HepG2 (cell line): Measurements from ENCODE around the gene POLR1G. TPM values are rescaled to one million over a fixed set of nuclear protein-coding genes. Genes with fewer than 3 reads are reported as not detected.
"Not testable (repeated sequence)": the region's sequence is repeated elsewhere in the genome, so short reads cannot be mapped to it uniquely, and the experiment has no call there.

Source experiments
- ATAC-seq: fragments of 200-7000 bp; cut with Tn5 transposase; 3 replicates; pipeline ENCODE4 v1.9.1; 2020; ENCODE audit warnings: mild to moderate bottlenecking, moderate library complexity
- BruUV-seq: library from RNA; stranded (reverse); fragments of 400-500 nt; replicated peaks from 2 replicates; lab custom pipeline; 2021; lab: Mats Ljungman, UMichigan
- CTCF ChIA-PET: fragments of 300-600 bp; formaldehyde crosslinking; extraction: SDS; loops from one replicate; lab custom pipeline; 2021; ENCODE audit warnings: low total read pairs, inconsistent platforms, low intra/inter-chr PET ratio; lab: Yijun Ruan, JAX
- POLR2A ChIA-PET: fragments of 350-600 bp; sonication (Branson Sonifier 250); formaldehyde crosslinking; loops from one replicate; lab custom pipeline; 2020; ENCODE audit warnings: antibody characterized with exemption, inconsistent platforms; lab: Yijun Ruan, JAX
- DNase-seq: peaks from one replicate; pipeline ENCODE4 v3.0.0-alpha.2; 2015; ENCODE audit warnings: low spot score
- FAIRE-seq: peaks from 3 replicates; lab custom pipeline; 2011; peaks lifted over from hg19 to GRCh38; lab: Jason Lieb, UNC
- H2AFZ ChIP-seq: one replicate; pipeline ENCODE4 v1.6.1; 2011; ENCODE audit warnings: low read length, inconsistent platforms
- H3K27ac ChIP-seq: fragments of 300-600 bp; 3 replicates; pipeline ENCODE4 v1.8.0; 2011; ENCODE audit warnings: mixed run types, mild to moderate bottlenecking, mixed read lengths, low read length, inconsistent platforms; ENCODE audit not compliant: insufficient read depth; ENCODE audit errors: extremely low read length
- H3K27me3 ChIP-seq, 2 experiments: fragments of 200-600 bp in 1 of 2; 2 replicates in 1 of 2; 3 replicates in 1 of 2; pipeline versions ENCODE4 v1.6.0 to v1.8.0; 2011; ENCODE audit warnings: low read length in 2 of 2, mild to moderate bottlenecking in 2 of 2, moderate library complexity in 2 of 2, inconsistent platforms in 1 of 2; ENCODE audit not compliant: insufficient read depth in 2 of 2, control insufficient read depth in 1 of 2
- H3K36me3 ChIP-seq, 2 experiments: fragments of 200-600 bp in 1 of 2; replicated peaks in 1 of 2; 2 replicates in 1 of 2; 3 replicates in 1 of 2; pipeline versions ENCODE4 v1.5.1 to v1.8.0; 2011; ENCODE audit warnings: low read length in 2 of 2, inconsistent platforms in 1 of 2; ENCODE audit not compliant: insufficient read depth in 2 of 2, control insufficient read depth in 1 of 2
- H3K4me1 ChIP-seq: 2 replicates; pipeline ENCODE4 v1.5.1; 2012; ENCODE audit warnings: low read length, inconsistent platforms; ENCODE audit not compliant: insufficient read depth
- H3K4me2 ChIP-seq: 2 replicates; pipeline ENCODE4 v1.6.0; 2011; ENCODE audit warnings: low read depth, low read length, inconsistent platforms
- H3K4me3 ChIP-seq, 3 experiments: fragments of 200-600 bp in 1 of 3; sonication (generic), shearing (Covaris generic) in 1 of 3; replicated peaks in 1 of 3; 2 replicates each; pipeline ENCODE4 v1.5.1; 2011 to 2016; ENCODE audit warnings: low read length in 3 of 3, inconsistent platforms in 2 of 3, low read depth in 2 of 3, mild to moderate bottlenecking in 2 of 3, control low read depth in 1 of 3, mixed read lengths in 1 of 3; ENCODE audit not compliant: insufficient read depth in 1 of 3
- H3K79me2 ChIP-seq: one replicate; pipeline ENCODE4 v1.6.1; 2011; ENCODE audit warnings: low read length, inconsistent platforms; ENCODE audit not compliant: insufficient read depth
- H3K9ac ChIP-seq: 2 replicates; pipeline ENCODE4 v1.6.0; 2011; ENCODE audit warnings: mild to moderate bottlenecking, low read depth, low read length, inconsistent platforms; ENCODE audit not compliant: insufficient read depth
- H3K9me3 ChIP-seq: 2 replicates; pipeline ENCODE4 v1.5.1; 2012; ENCODE audit warnings: mild to moderate bottlenecking, low read length
- H4K20me1 ChIP-seq: 2 replicates; pipeline ENCODE4 v1.6.0; 2011; ENCODE audit warnings: inconsistent platforms, mild to moderate bottlenecking, low read length, moderate library complexity; ENCODE audit not compliant: insufficient read depth
- FLYWCH1 ChIP-seq: sonication (generic); formaldehyde crosslinking; IDR thresholded peaks from 2 replicates; pipeline ENCODE4 v1.8.1; 2023; ENCODE audit warnings: mild to moderate bottlenecking, missing genetic modification reagents
- NCOA2 ChIP-seq: sonication (generic); formaldehyde crosslinking; IDR thresholded peaks from 2 replicates; pipeline ENCODE4 v1.8.0; 2022; ENCODE audit warnings: inconsistent platforms
- SNAPC2 ChIP-seq: sonication (generic); formaldehyde crosslinking; IDR thresholded peaks from 2 replicates; pipeline ENCODE4 v1.8.1; 2022; ENCODE audit warnings: mild to moderate bottlenecking, missing genetic modification reagents
- SP140L ChIP-seq: sonication (generic); formaldehyde crosslinking; IDR thresholded peaks from 2 replicates; pipeline ENCODE4 v1.4.0; 2020; ENCODE audit warnings: missing genetic modification reagents, borderline replicate concordance
- TMF1 ChIP-seq: sonication (generic); formaldehyde crosslinking; IDR thresholded peaks from 2 replicates; pipeline ENCODE4 v1.8.1; 2022; ENCODE audit warnings: low read depth, missing genetic modification reagents
- ZNF121 ChIP-seq: sonication (generic); formaldehyde crosslinking; IDR thresholded peaks from 2 replicates; pipeline ENCODE4 v1.5.0; 2020; ENCODE audit warnings: mild to moderate bottlenecking, missing genetic modification reagents
- ZNF552 ChIP-seq: sonication (generic); formaldehyde crosslinking; IDR thresholded peaks from 2 replicates; pipeline ENCODE4 v1.9.0; 2022; ENCODE audit warnings: missing genetic modification reagents, mild to moderate bottlenecking, borderline replicate concordance
- ZNF562 ChIP-seq: sonication (generic); formaldehyde crosslinking; IDR thresholded peaks from 2 replicates; pipeline ENCODE4 v1.8.0; 2022; ENCODE audit warnings: missing genetic modification reagents, borderline replicate concordance
- ZNF605 ChIP-seq: sonication (generic); formaldehyde crosslinking; IDR thresholded peaks from 2 replicates; pipeline ENCODE4 v1.8.0; 2022; ENCODE audit warnings: mild to moderate bottlenecking, missing genetic modification reagents
- WGBS: methylation state at CpG from one replicate; pipeline ENCODE4 v1.1.6; 2017; ENCODE audit warnings: low lambda C conversion rate; 5-methylcytosine and 5-hydroxymethylcytosine counted together
- in situ Hi-C: cut with HindIII; loops from 2 replicates; pipeline ENCODE4 v1.10.0; 2017; ENCODE audit warnings: low pct_unique_long_range_greater_than_20kb; ENCODE audit not compliant: extremely low pct_ligation_motif_present
- intact Hi-C: fragments of 100-400 bp; cut with micrococcal nuclease; formaldehyde crosslinking; loops from one replicate; pipeline ENCODE4 v1.10.0; 2022; ENCODE audit not compliant: unreplicated experiment
- polyA plus RNA-seq, 8 experiments: library from polyadenylated mRNA; depleted of rRNA in 3 of 8; stranded (reverse) in 7 of 8; unstranded in 1 of 8; fragments of >200 nt; fragmentation: Illumina TruSeq in 4 of 8; extraction: Trizol in 4 of 8; gene quantifications; 2 replicates each; pipeline versions ENCODE4 v1.2.1 to v1.2.3, GENCODE V29; 2011 to 2016; ENCODE audit warnings: low read depth in 4 of 8, missing spikeins in 1 of 8, mixed read lengths in 1 of 8; ENCODE audit not compliant: insufficient read depth in 1 of 8
- total RNA-seq, 5 experiments: library from RNA; depleted of rRNA; stranded (reverse); fragments of >200 nt; fragmentation: Illumina TruSeq; extraction: Trizol; gene quantifications; 2 replicates each; pipeline ENCODE4 v1.2.3, GENCODE V29; 2016; ENCODE audit warnings: low read depth in 1 of 5
- TF ChIP-seq, protein P1 (sequence below): sonication (generic); formaldehyde crosslinking; IDR thresholded peaks from 2 replicates; pipeline ENCODE4 v1.8.1; 2022; ENCODE audit warnings: mild to moderate bottlenecking, missing genetic modification reagents
- TF ChIP-seq, protein P2 (sequence below): fragments of 450-650 bp; IDR thresholded peaks from 2 replicates; pipeline ENCODE4 v1.6.1; 2017; ENCODE audit warnings: mild to moderate bottlenecking
- TF ChIP-seq, protein P3 (sequence below): sonication (generic); formaldehyde crosslinking; IDR thresholded peaks from 2 replicates; pipeline ENCODE4 v1.4.0; 2020; ENCODE audit warnings: missing genetic modification reagents, borderline replicate concordance

The POLR1G gene
- total and polyA plus RNA-seq, 2 of the 13 experiments (the other 11 are each of a cell fraction or from before 2014, with no cell fraction given) = 3.5 to 20.8 TPM

DNA sequence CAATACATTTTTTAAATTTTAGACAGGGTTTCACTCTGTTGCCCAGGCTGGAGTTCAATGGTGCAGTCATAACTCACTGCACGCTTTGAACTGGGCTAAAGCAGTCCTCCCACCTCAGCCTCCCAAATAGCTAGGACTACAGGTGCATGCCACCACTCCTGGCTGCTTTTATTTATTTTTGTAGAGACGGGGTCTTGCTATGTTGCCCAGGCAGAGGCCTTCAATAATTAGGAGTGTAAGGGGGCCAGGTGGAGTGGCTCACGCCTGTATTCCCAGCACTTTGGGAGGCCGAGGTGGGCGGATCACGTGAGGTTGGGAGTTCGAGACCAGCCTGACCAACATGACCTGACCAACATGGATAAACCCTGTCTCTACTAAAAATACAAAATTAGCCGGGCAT is 26.1 kb downstream of the POLR1G start:
- in situ Hi-C loops, H3K9me3 ChIP-seq, H3K4me2 ChIP-seq, H3K27ac ChIP-seq, H3K4me3 ChIP-seq, H3K79me2 ChIP-seq, BruUV-seq, POLR2A ChIA-PET, H3K27me3 ChIP-seq, H2AFZ ChIP-seq, CTCF ChIA-PET, H4K20me1 ChIP-seq, H3K36me3 ChIP-seq, DNase-seq, intact Hi-C loops, FAIRE-seq, ATAC-seq, H3K9ac ChIP-seq: not testable (repeated sequence)
- peaks cover 37% of the 10 kb centered on the region for H3K4me1 ChIP-seq
- peak; percentile 56; the same call in 1 of the 2 replicates for TF ChIP-seq ZNF121 (CRISPR knock-in tag)
- 75% methylated on average over 8 of the region's 8 CpGs for WGBS

DNA sequence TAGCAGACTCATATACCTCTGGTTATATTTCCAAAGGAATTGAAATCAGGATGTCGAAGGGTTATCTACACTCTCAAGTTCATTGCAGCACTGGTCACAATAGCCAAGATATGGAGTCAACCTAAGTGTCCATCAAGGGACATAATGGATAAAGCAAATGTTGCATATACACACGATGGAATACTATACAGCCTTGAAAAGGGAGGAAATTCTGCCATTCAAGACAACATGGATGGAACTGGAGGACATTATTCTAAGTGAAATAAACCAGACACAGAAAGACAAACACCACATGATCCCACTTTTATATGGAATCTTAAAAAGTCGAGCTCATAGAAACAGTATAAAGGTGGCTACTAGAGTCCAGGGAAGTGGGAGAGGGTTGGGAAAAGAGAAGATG is 30.9 kb downstream of the POLR1G start:
- no peaks in the 10 kb centered on the region for H3K9me3 ChIP-seq
- no peak overlapping the region for H3K4me3 ChIP-seq
- no peaks in the 10 kb centered on the region for H3K79me2 ChIP-seq
- intact Hi-C loops (no loop called here), in situ Hi-C loops (no loop called here)
- CTCF ChIA-PET = interaction anchor here (1.6 to 4.4 kb wide), 2 partner anchors 41 to 42 kb away, joined by 4 to 117 read pairs; no protein-coding TSS in a partner anchor
- peaks cover 44% of the 10 kb centered on the region for H3K4me1 ChIP-seq
- H4K20me1 ChIP-seq = no peaks in the 10 kb centered on the region
- H3K27me3 ChIP-seq = no peaks in the 10 kb centered on the region
- WGBS = 26% methylated on average over 3 of the region's 3 CpGs
- no peak overlapping the region for H3K4me2 ChIP-seq
- no peak for DNase-seq
- no peak for FAIRE-seq
- no peak overlapping the region for H3K9ac ChIP-seq
- ATAC-seq = no peak
- no peaks in the 10 kb centered on the region for H3K36me3 ChIP-seq
- BruUV-seq = no TSS peak
- POLR2A ChIA-PET = no interaction called here
- no peak overlapping the region for H3K27ac ChIP-seq
- no peak overlapping the region for H2AFZ ChIP-seq
- TF ChIP-seq NCOA2 (CRISPR knock-in tag) (no peak), SP140L (CRISPR knock-in tag) (no peak), TMF1 (CRISPR knock-in tag) (no peak), SNAPC2 (CRISPR knock-in tag) (no peak), ZNF552 (no peak), ZNF605 (CRISPR knock-in tag) (no peak), FLYWCH1 (CRISPR knock-in tag) (no peak), ZNF562 (CRISPR knock-in tag) (no peak)
- TF ChIP-seq, protein P1, sequence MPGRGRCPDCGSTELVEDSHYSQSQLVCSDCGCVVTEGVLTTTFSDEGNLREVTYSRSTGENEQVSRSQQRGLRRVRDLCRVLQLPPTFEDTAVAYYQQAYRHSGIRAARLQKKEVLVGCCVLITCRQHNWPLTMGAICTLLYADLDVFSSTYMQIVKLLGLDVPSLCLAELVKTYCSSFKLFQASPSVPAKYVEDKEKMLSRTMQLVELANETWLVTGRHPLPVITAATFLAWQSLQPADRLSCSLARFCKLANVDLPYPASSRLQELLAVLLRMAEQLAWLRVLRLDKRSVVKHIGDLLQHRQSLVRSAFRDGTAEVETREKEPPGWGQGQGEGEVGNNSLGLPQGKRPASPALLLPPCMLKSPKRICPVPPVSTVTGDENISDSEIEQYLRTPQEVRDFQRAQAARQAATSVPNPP (CRISPR knock-in tag) = no peak
- TF ChIP-seq, protein P2, sequence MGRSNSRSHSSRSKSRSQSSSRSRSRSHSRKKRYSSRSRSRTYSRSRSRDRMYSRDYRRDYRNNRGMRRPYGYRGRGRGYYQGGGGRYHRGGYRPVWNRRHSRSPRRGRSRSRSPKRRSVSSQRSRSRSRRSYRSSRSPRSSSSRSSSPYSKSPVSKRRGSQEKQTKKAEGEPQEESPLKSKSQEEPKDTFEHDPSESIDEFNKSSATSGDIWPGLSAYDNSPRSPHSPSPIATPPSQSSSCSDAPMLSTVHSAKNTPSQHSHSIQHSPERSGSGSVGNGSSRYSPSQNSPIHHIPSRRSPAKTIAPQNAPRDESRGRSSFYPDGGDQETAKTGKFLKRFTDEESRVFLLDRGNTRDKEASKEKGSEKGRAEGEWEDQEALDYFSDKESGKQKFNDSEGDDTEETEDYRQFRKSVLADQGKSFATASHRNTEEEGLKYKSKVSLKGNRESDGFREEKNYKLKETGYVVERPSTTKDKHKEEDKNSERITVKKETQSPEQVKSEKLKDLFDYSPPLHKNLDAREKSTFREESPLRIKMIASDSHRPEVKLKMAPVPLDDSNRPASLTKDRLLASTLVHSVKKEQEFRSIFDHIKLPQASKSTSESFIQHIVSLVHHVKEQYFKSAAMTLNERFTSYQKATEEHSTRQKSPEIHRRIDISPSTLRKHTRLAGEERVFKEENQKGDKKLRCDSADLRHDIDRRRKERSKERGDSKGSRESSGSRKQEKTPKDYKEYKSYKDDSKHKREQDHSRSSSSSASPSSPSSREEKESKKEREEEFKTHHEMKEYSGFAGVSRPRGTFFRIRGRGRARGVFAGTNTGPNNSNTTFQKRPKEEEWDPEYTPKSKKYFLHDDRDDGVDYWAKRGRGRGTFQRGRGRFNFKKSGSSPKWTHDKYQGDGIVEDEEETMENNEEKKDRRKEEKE = no peak
- TF ChIP-seq, protein P3, sequence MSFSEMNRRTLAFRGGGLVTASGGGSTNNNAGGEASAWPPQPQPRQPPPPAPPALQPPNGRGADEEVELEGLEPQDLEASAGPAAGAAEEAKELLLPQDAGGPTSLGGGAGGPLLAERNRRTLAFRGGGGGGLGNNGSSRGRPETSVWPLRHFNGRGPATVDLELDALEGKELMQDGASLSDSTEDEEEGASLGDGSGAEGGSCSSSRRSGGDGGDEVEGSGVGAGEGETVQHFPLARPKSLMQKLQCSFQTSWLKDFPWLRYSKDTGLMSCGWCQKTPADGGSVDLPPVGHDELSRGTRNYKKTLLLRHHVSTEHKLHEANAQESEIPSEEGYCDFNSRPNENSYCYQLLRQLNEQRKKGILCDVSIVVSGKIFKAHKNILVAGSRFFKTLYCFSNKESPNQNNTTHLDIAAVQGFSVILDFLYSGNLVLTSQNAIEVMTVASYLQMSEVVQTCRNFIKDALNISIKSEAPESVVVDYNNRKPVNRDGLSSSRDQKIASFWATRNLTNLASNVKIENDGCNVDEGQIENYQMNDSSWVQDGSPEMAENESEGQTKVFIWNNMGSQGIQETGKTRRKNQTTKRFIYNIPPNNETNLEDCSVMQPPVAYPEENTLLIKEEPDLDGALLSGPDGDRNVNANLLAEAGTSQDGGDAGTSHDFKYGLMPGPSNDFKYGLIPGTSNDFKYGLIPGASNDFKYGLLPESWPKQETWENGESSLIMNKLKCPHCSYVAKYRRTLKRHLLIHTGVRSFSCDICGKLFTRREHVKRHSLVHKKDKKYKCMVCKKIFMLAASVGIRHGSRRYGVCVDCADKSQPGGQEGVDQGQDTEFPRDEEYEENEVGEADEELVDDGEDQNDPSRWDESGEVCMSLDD (CRISPR knock-in tag) = no peak
